ENCODE data around the gene HERPUD2.
"Not testable (repeated sequence)": the region's sequence is repeated elsewhere in the genome, so short reads cannot be mapped to it uniquely, and the experiment has no call there.

The HERPUD2 gene

GRCh38 chr7:35660411-35660810, 34.5 kb downstream of the HERPUD2 start:
- Mint-ChIP-seq H3K36me3 (peaks cover 47% of the 10 kb centered on the region), H3K4me1 (peaks cover 55% of the 10 kb centered on the region)
- H3K27me3 Mint-ChIP-seq, H3K27ac Mint-ChIP-seq, H3K9me3 Mint-ChIP-seq, H3K4me3 Mint-ChIP-seq: not testable (repeated sequence)

GRCh38 chr7:35658606-35659201, 36.2 kb downstream of the HERPUD2 start:
- Mint-ChIP-seq H3K27me3 (no peaks in the 10 kb centered on the region), H3K27ac (peak overlapping the region; percentile 1), H3K4me3 (no peak overlapping the region), H3K9me3 (peaks cover 11% of the 10 kb centered on the region), H3K4me1 (peaks cover 63% of the 10 kb centered on the region), H3K36me3 (peaks cover 50% of the 10 kb centered on the region)

GRCh38 chr7:35657125-35657524, 37.8 kb downstream of the HERPUD2 start:
- Mint-ChIP-seq H3K9me3 (peaks cover 27% of the 10 kb centered on the region), H3K27me3 (no peaks in the 10 kb centered on the region), H3K36me3 (peaks cover 55% of the 10 kb centered on the region), H3K4me1 (peaks cover 75% of the 10 kb centered on the region), H3K27ac (peak overlapping the region; percentile 83), H3K4me3 (peak overlapping the region; percentile 9)

- Mint-ChIP-seq H3K36me3 (peaks cover 53% of the 10 kb centered on the region), H3K27ac (peak overlapping the region; percentile 56), H3K9me3 (peaks cover 27% of the 10 kb centered on the region), H3K4me1 (peaks cover 83% of the 10 kb centered on the region), H3K4me3 (peak overlapping the region; percentile 31)
- not testable (repeated sequence) for H3K27me3 Mint-ChIP-seq
Measured at GRCh38 chr7:35654558-35654957, 40.4 kb downstream of the HERPUD2 start.

- Mint-ChIP-seq H3K36me3 (peaks cover 44% of the 10 kb centered on the region), H3K4me3 (peak overlapping the region; percentile 61), H3K9me3 (peaks cover 27% of the 10 kb centered on the region), H3K4me1 (peaks cover 88% of the 10 kb centered on the region), H3K27ac (peak overlapping the region; percentile 85), H3K27me3 (no peaks in the 10 kb centered on the region)
Measured at GRCh38 chr7:35652124-35652523, 42.8 kb downstream of the HERPUD2 start.

GRCh38 chr7:35650751-35651150, 44.2 kb downstream of the HERPUD2 start:
- Mint-ChIP-seq H3K4me1 (peaks cover 89% of the 10 kb centered on the region), H3K27me3 (no peaks in the 10 kb centered on the region), H3K27ac (no peak overlapping the region), H3K36me3 (peaks cover 39% of the 10 kb centered on the region), H3K4me3 (no peak overlapping the region), H3K9me3 (peaks cover 27% of the 10 kb centered on the region)

GRCh38 chr7:35649711-35650110, 45.2 kb downstream of the HERPUD2 start:
- no peaks in the 10 kb centered on the region for H3K27me3 Mint-ChIP-seq
- H3K36me3 Mint-ChIP-seq = peaks cover 33% of the 10 kb centered on the region
- H3K4me3 Mint-ChIP-seq = no peak overlapping the region
- H3K4me1 Mint-ChIP-seq = peaks cover 85% of the 10 kb centered on the region
- peaks cover 22% of the 10 kb centered on the region for H3K9me3 Mint-ChIP-seq
- no peak overlapping the region for H3K27ac Mint-ChIP-seq

GRCh38 chr7:35648367-35648766, 46.6 kb downstream of the HERPUD2 start:
- Mint-ChIP-seq H3K36me3 (peaks cover 24% of the 10 kb centered on the region), H3K27me3 (no peaks in the 10 kb centered on the region), H3K9me3 (peaks cover 13% of the 10 kb centered on the region), H3K4me1 (peaks cover 84% of the 10 kb centered on the region), H3K27ac (peak overlapping the region; percentile 44), H3K4me3 (no peak overlapping the region)

- peaks cover 17% of the 10 kb centered on the region for H3K36me3 Mint-ChIP-seq
- peak overlapping the region; percentile 76 for H3K27ac Mint-ChIP-seq
- H3K27me3 Mint-ChIP-seq = no peaks in the 10 kb centered on the region
- peaks cover under 1% of the 10 kb centered on the region for H3K9me3 Mint-ChIP-seq
- no peak overlapping the region for H3K4me3 Mint-ChIP-seq
- H3K4me1 Mint-ChIP-seq = peaks cover 84% of the 10 kb centered on the region
Measured at GRCh38 chr7:35647171-35647574, 47.8 kb downstream of the HERPUD2 start.

GRCh38 chr7:35646289-35647023, 48.5 kb downstream of the HERPUD2 start:
- Mint-ChIP-seq H3K9me3 (no peaks in the 10 kb centered on the region), H3K4me3 (peak overlapping the region; percentile 48), H3K27ac (peak overlapping the region; percentile 83), H3K36me3 (peaks cover 15% of the 10 kb centered on the region), H3K4me1 (peaks cover 86% of the 10 kb centered on the region), H3K27me3 (no peaks in the 10 kb centered on the region)

GRCh38 chr7:35645691-35646090, 49.2 kb downstream of the HERPUD2 start:
- Mint-ChIP-seq H3K4me1 (peaks cover 85% of the 10 kb centered on the region), H3K4me3 (no peak overlapping the region), H3K27ac (peak overlapping the region; percentile 68), H3K36me3 (peaks cover 11% of the 10 kb centered on the region), H3K9me3 (no peaks in the 10 kb centered on the region), H3K27me3 (no peaks in the 10 kb centered on the region)

GRCh38 chr7:35630024-35630972, 64.6 kb downstream of the HERPUD2 start:
- H3K4me3 Mint-ChIP-seq = no peak overlapping the region
- no peaks in the 10 kb centered on the region for H3K4me1 Mint-ChIP-seq
- H3K36me3 Mint-ChIP-seq = peaks cover 12% of the 10 kb centered on the region
- no peaks in the 10 kb centered on the region for H3K27me3 Mint-ChIP-seq
- H3K27ac Mint-ChIP-seq = no peak overlapping the region
- no peaks in the 10 kb centered on the region for H3K9me3 Mint-ChIP-seq

GRCh38 chr7:35624299-35625186, 70.4 kb downstream of the HERPUD2 start:
- Mint-ChIP-seq H3K4me3 (no peak overlapping the region), H3K27me3 (no peaks in the 10 kb centered on the region), H3K36me3 (peaks cover 2% of the 10 kb centered on the region), H3K9me3 (no peaks in the 10 kb centered on the region), H3K4me1 (peaks cover 4% of the 10 kb centered on the region), H3K27ac (no peak overlapping the region)

- H3K27ac Mint-ChIP-seq = no peak overlapping the region
- H3K4me3 Mint-ChIP-seq = no peak overlapping the region
- H3K27me3 Mint-ChIP-seq = no peaks in the 10 kb centered on the region
- no peaks in the 10 kb centered on the region for H3K9me3 Mint-ChIP-seq
- peaks cover 4% of the 10 kb centered on the region for H3K4me1 Mint-ChIP-seq
- H3K36me3 Mint-ChIP-seq = peaks cover 7% of the 10 kb centered on the region
Measured at GRCh38 chr7:35623381-35623780, 71.6 kb downstream of the HERPUD2 start.

- Mint-ChIP-seq H3K36me3 (peaks cover 9% of the 10 kb centered on the region), H3K27me3 (no peaks in the 10 kb centered on the region), H3K27ac (no peak overlapping the region), H3K9me3 (no peaks in the 10 kb centered on the region), H3K4me3 (no peak overlapping the region), H3K4me1 (peaks cover 4% of the 10 kb centered on the region)
Measured at GRCh38 chr7:35619863-35620262, 75.1 kb downstream of the HERPUD2 start.
